A549 (cell line): Measurements from ENCODE around the gene ALDH3B2. TPM values are rescaled to one million over a fixed set of nuclear protein-coding genes. Genes with fewer than 3 reads are reported as not detected.

ENCODE experiments used
- ATAC-seq, 2 experiments: fragments of 200-7000 bp in 1 of 2; fragments of >200 bp in 1 of 2; cut with Nextera tagmentation in 1 of 2; cut with Tn5 transposase in 1 of 2; 3 replicates each; pipeline versions ENCODE4 v1.8.0 to v1.9.1; 2018 to 2020; ENCODE audit warnings: mild to moderate bottlenecking in 1 of 2, moderate library complexity in 1 of 2
- CTCF ChIA-PET: fragments of 300-600 bp; sonication (Branson Sonifier 250); formaldehyde crosslinking; extraction: SDS; loops from one replicate; lab custom pipeline; 2021; ENCODE audit warnings: antibody characterized with exemption, inconsistent platforms; lab: Yijun Ruan, JAX
- POLR2A ChIA-PET: fragments of 350-600 bp; formaldehyde crosslinking; extraction: SDS; loops from one replicate; lab custom pipeline; 2021; ENCODE audit warnings: antibody characterized with exemption, inconsistent platforms; lab: Yijun Ruan, JAX
- DNase-seq, 2 experiments: peaks; one replicate each; pipeline versions ENCODE4 v3.0.0 to v3.0.0-alpha.2; 2011 to 2016; ENCODE audit warnings: low read depth in 1 of 2, low spot score in 1 of 2
- FAIRE-seq: peaks from 2 replicates; lab custom pipeline; 2011; peaks lifted over from hg19 to GRCh38; lab: Jason Lieb, UNC
- H3K27ac ChIP-seq, 2 experiments: fragments of >200 bp; sonication (Bioruptor Twin); formaldehyde crosslinking; 3 replicates each; pipeline ENCODE4 v1.5.1; 2016 to 2017
- H3K4me1 ChIP-seq: fragments of >200 bp; sonication (Bioruptor Twin); formaldehyde crosslinking; 3 replicates; pipeline ENCODE4 v1.6.1; 2016
- H3K4me2 ChIP-seq: fragments of >200 bp; sonication (Bioruptor Twin); formaldehyde crosslinking; 3 replicates; pipeline ENCODE4 v1.6.1; 2016
- H3K4me3 ChIP-seq: fragments of >200 bp; sonication (Bioruptor Twin); formaldehyde crosslinking; 3 replicates; pipeline ENCODE4 v1.5.1; 2016
- H3K9me3 ChIP-seq: fragments of >200 bp; sonication (Bioruptor Twin); formaldehyde crosslinking; 3 replicates; pipeline ENCODE4 v1.6.1; 2016
- BCL3 ChIP-seq: fragments of >200 bp; sonication (Bioruptor Twin); formaldehyde crosslinking; IDR thresholded peaks from 3 replicates; pipeline ENCODE4 v1.6.1; 2016
- BHLHE40 ChIP-seq: IDR thresholded peaks from 2 replicates; pipeline ENCODE4 v1.6.1; 2012; ENCODE audit warnings: low read depth, low read length, inconsistent platforms
- CBX2 ChIP-seq: fragments of 200-600 bp; sonication (generic); IDR thresholded peaks from 2 replicates; pipeline ENCODE4 v1.6.1; 2016; ENCODE audit warnings: low read depth, mild to moderate bottlenecking, borderline replicate concordance
- CHD4 ChIP-seq: fragments of 200-600 bp; sonication (generic); IDR thresholded peaks from 2 replicates; pipeline ENCODE4 v1.6.1; 2016; ENCODE audit warnings: antibody characterized with exemption, mild to moderate bottlenecking, borderline replicate concordance
- CTCF ChIP-seq: fragments of >200 bp; sonication (Bioruptor Twin); formaldehyde crosslinking; IDR thresholded peaks from 3 replicates; pipeline ENCODE4 v1.5.1; 2016
- ESRRA ChIP-seq: fragments of 150-350 bp; IDR thresholded peaks from 2 replicates; pipeline ENCODE4 v1.6.1; 2014; ENCODE audit warnings: mild to moderate bottlenecking, low read length, borderline replicate concordance
- HMGXB4 ChIP-seq: fragments of 250-450 bp; sonication (Bioruptor Pico); IDR thresholded peaks from 2 replicates; pipeline ENCODE4 v1.5.0; 2021; ENCODE audit warnings: mild to moderate bottlenecking, moderate library complexity, borderline replicate concordance
- HOXA7 ChIP-seq: fragments of 250-450 bp; sonication (Bioruptor Pico); IDR thresholded peaks from 2 replicates; pipeline ENCODE4 v1.5.0; 2020; ENCODE audit warnings: mild to moderate bottlenecking, moderate library complexity
- HOXB13 ChIP-seq: fragments of 250-450 bp; sonication (Bioruptor Pico); IDR thresholded peaks from 2 replicates; pipeline ENCODE4 v1.5.0; 2020; ENCODE audit warnings: low read depth, mild to moderate bottlenecking, moderate library complexity
- KDM1A ChIP-seq: fragments of 200-600 bp; sonication (generic); IDR thresholded peaks from 2 replicates; pipeline ENCODE4 v1.6.1; 2016; ENCODE audit warnings: low read depth, mild to moderate bottlenecking
- MAFK ChIP-seq: fragments of 450-650 bp; IDR thresholded peaks from 2 replicates; pipeline ENCODE4 v1.6.1; 2014; ENCODE audit not compliant: partially characterized antibody
- MAX ChIP-seq: IDR thresholded peaks from 2 replicates; pipeline ENCODE4 v1.6.1; 2012
- NPAS2 ChIP-seq: fragments of 250-450 bp; sonication (Bioruptor Pico); IDR thresholded peaks from 2 replicates; pipeline ENCODE4 v1.8.0; 2022; ENCODE audit warnings: mild to moderate bottlenecking, moderate library complexity, borderline replicate concordance
- PBX3 ChIP-seq: IDR thresholded peaks from 2 replicates; pipeline ENCODE4 v1.6.1; 2012
- PHF8 ChIP-seq: fragments of 200-600 bp; sonication (generic); IDR thresholded peaks from 2 replicates; pipeline ENCODE4 v1.6.1; 2016; ENCODE audit warnings: low read depth, mild to moderate bottlenecking, antibody characterized with exemption, moderate library complexity, borderline replicate concordance
- RAD21 ChIP-seq, 2 experiments: fragments of >200 bp in 1 of 2; sonication (Bioruptor Twin) in 1 of 2; formaldehyde crosslinking in 1 of 2; IDR thresholded peaks in 1 of 2; conservative IDR thresholded peaks in 1 of 2; 2 replicates in 1 of 2; 3 replicates in 1 of 2; pipeline ENCODE4 v1.6.1; 2012 to 2018; ENCODE audit warnings: inconsistent platforms in 1 of 2
- RARB ChIP-seq: fragments of 250-450 bp; sonication (Bioruptor Pico); IDR thresholded peaks from 2 replicates; pipeline ENCODE4 v1.8.0; 2021; ENCODE audit warnings: mild to moderate bottlenecking, moderate library complexity
- RCOR1 ChIP-seq: fragments of 150-350 bp; IDR thresholded peaks from 2 replicates; pipeline ENCODE4 v1.6.1; 2014; ENCODE audit warnings: antibody characterized with exemption, low read length, low read depth
- RNF2 ChIP-seq: fragments of 200-600 bp; sonication (generic); IDR thresholded peaks from 2 replicates; pipeline ENCODE4 v1.6.1; 2016; ENCODE audit warnings: low read depth, mild to moderate bottlenecking, antibody characterized with exemption, moderate library complexity, borderline replicate concordance
- SMC3 ChIP-seq: fragments of >200 bp; sonication (Bioruptor Twin); formaldehyde crosslinking; IDR thresholded peaks from 3 replicates; pipeline ENCODE4 v1.6.1; 2018; ENCODE audit warnings: inconsistent platforms
- SREBF2 ChIP-seq: fragments of 450-650 bp; IDR thresholded peaks from 2 replicates; pipeline ENCODE4 v1.6.1; 2014; ENCODE audit warnings: mild to moderate bottlenecking, moderate library complexity
- TFCP2L1 ChIP-seq: fragments of 250-450 bp; sonication (Bioruptor Pico); IDR thresholded peaks from 2 replicates; pipeline ENCODE4 v1.5.0; 2021; ENCODE audit warnings: mild to moderate bottlenecking
- USF2 ChIP-seq: fragments of 450-650 bp; IDR thresholded peaks from 2 replicates; pipeline ENCODE4 v1.6.1; 2014; ENCODE audit warnings: antibody characterized with exemption
- ZC3H11A ChIP-seq: fragments of 450-650 bp; IDR thresholded peaks from 2 replicates; pipeline ENCODE4 v1.6.1; 2014; ENCODE audit warnings: antibody characterized with exemption, mild to moderate bottlenecking
- ZFP36 ChIP-seq: fragments of 450-650 bp; IDR thresholded peaks from 2 replicates; pipeline ENCODE4 v1.6.1; 2014; ENCODE audit warnings: borderline replicate concordance; ENCODE audit not compliant: partially characterized antibody
- ZNF302 ChIP-seq: fragments of 250-450 bp; sonication (Bioruptor Pico); IDR thresholded peaks from 2 replicates; pipeline ENCODE4 v1.9.0; 2021; ENCODE audit warnings: inconsistent platforms, mild to moderate bottlenecking, moderate library complexity
- WGBS: methylation state at CpG from one replicate; pipeline ENCODE4 v1.1.6; 2017; ENCODE audit errors: missing lambda C conversion rate; 5-methylcytosine and 5-hydroxymethylcytosine counted together
- polyA plus RNA-seq, 4 experiments: library from polyadenylated mRNA; depleted of rRNA in 3 of 4; stranded (reverse); fragments of >200 nt; fragmentation: RNase III in 1 of 4; extraction: RNeasy Plus Mini Kit Qiagen cat#74134 plus additional on column Dnase treatment in 1 of 4; gene quantifications; 2 replicates in 3 of 4; 3 replicates in 1 of 4; pipeline ENCODE4 v1.2.3, GENCODE V29; 2011 to 2017

The ALDH3B2 gene
- polyA plus RNA-seq, 2 of the 4 experiments (the other 2 are of a cell fraction) = not detected

GRCh38 chr11:67691149-67691548, 16.7 kb upstream of the ALDH3B2 start:
- ATAC-seq (peak; percentile 64 to 72; a peak in 5 of 6 replicates), DNase-seq (no peak)
- H3K9me3 ChIP-seq = no peaks in the 10 kb centered on the region
- TF ChIP-seq TFCP2L1 (CRISPR knock-in tag) (no peak), PHF8 (no peak), HOXA7 (CRISPR knock-in tag) (no peak), HOXB13 (CRISPR knock-in tag) (no peak), MAFK (no peak), MAX (no peak), CTCF (peak; percentile 44), ZFP36 (no peak), USF2 (no peak), RAD21 (conservative IDR thresholded peaks at IDR 0.05 in 1 of 2, IDR thresholded peaks at IDR 0.05 in 1 of 2) (peak; percentile 31 to 44; a peak in 3 of 5 replicates), CBX2 (no peak), SREBF2 (no peak), RCOR1 (no peak), BCL3 (no peak), RARB (CRISPR knock-in tag) (no peak), ZNF302 (no peak), RNF2 (no peak), ZC3H11A (no peak), KDM1A (no peak), ESRRA (no peak), CHD4 (no peak), PBX3 (no peak), HMGXB4 (CRISPR knock-in tag) (no peak), BHLHE40 (no peak), SMC3 (peak; percentile 29; the same call in 2 of the 3 replicates), NPAS2 (CRISPR knock-in tag) (no peak)
- TF ChIP-seq, all 56 proteins: peak for 3
- Histone ChIP-seq H3K4me2 (no peak overlapping the region), H3K4me3 (no peak overlapping the region), H3K27ac (no peak overlapping the region), H3K4me1 (no peaks in the 10 kb centered on the region)
- ChIA-PET CTCF (interaction anchor here (0.8 to 3.5 kb wide), 16 partner anchors 10 to 429 kb away, joined by 3 to 24 read pairs (median 4); partner anchors contain the start of gene NUDT8), POLR2A (no interaction called here)
- FAIRE-seq = no peak
- 39% methylated on average over 2 of the region's 2 CpGs for WGBS
